IPS-NIHi11 (cell line): ENCODE results near the gene CHCHD4.
A peak's percentile ranks its signal among the peaks of the same experiment; 100 is the strongest.

Experiments
- DNase-seq: peaks from one replicate; pipeline ENCODE4 v3.0.0; 2012; ENCODE audit warnings: mixed read lengths, low spot score

CHCHD4 gene

GRCh38 chr3:14124615-14125192 lies at the start of gene CHCHD4, which contains the start of gene TMEM43:
TSS of gene CHCHD4 (minus strand) at chr3:14124870. CDS start at chr3:14124676, 194 bp downstream.
TSS of gene TMEM43 (plus strand) at chr3:14125052. CDS start at chr3:14125194, 142 bp downstream.
- peak; percentile 99 for DNase-seq

- no peak for DNase-seq
These were observed 47.8 kb upstream of the CHCHD4 start for GRCh38 chr3:14172496-14172895.

GRCh38 chr3:14170531-14171159 lies 46.0 kb upstream of the CHCHD4 start:
- DNase-seq = no peak

GRCh38 chr3:14169871-14170270 lies 45.2 kb upstream of the CHCHD4 start:
- DNase-seq = no peak

GRCh38 chr3:14169435-14169834 lies 44.8 kb upstream of the CHCHD4 start:
- no peak for DNase-seq

- no peak for DNase-seq
These were observed 42.4 kb upstream of the CHCHD4 start for GRCh38 chr3:14166877-14167603.

- no peak for DNase-seq
These were observed 37.5 kb upstream of the CHCHD4 start for GRCh38 chr3:14162178-14162577.

- no peak for DNase-seq
These were observed 36.6 kb upstream of the CHCHD4 start for GRCh38 chr3:14161282-14161681.

- DNase-seq = no peak
These were observed 34.8 kb upstream of the CHCHD4 start for GRCh38 chr3:14159426-14159825.

- no peak for DNase-seq
These were observed 33.7 kb upstream of the CHCHD4 start for GRCh38 chr3:14158370-14158769.

GRCh38 chr3:14157951-14158350 lies 33.3 kb upstream of the CHCHD4 start:
- DNase-seq = no peak

- DNase-seq = no peak
These were observed 32.3 kb upstream of the CHCHD4 start for GRCh38 chr3:14156843-14157561.

- no peak for DNase-seq
These were observed 31.5 kb upstream of the CHCHD4 start for GRCh38 chr3:14156201-14156600.

- DNase-seq = no peak
These were observed 30.3 kb upstream of the CHCHD4 start for GRCh38 chr3:14154895-14155440.

GRCh38 chr3:14154276-14154675 lies 29.6 kb upstream of the CHCHD4 start:
- no peak for DNase-seq

GRCh38 chr3:14153663-14154062 lies 29.0 kb upstream of the CHCHD4 start:
- DNase-seq = no peak

GRCh38 chr3:14152963-14153355 lies 28.3 kb upstream of the CHCHD4 start:
- no peak for DNase-seq

GRCh38 chr3:14152233-14152962 lies 27.7 kb upstream of the CHCHD4 start:
- DNase-seq = no peak

GRCh38 chr3:14151471-14152083 lies 26.9 kb upstream of the CHCHD4 start:
- DNase-seq = no peak

GRCh38 chr3:14150491-14151230 lies 26.0 kb upstream of the CHCHD4 start:
- no peak for DNase-seq
